Posterior vena cava (tissue), 2 donors: ENCODE results near the gene ENHO. TPM values are rescaled to one million over a fixed set of nuclear protein-coding genes. Genes with fewer than 3 reads are reported as not detected.

Source experiments
- DNase-seq: peaks from one replicate; pipeline ENCODE4 v3.0.0-alpha.2; 2020; ENCODE audit warnings: low spot score
- intact Hi-C, 2 donors: fragments of 100-400 bp; cut with DNase I; formaldehyde crosslinking; loops; one replicate each; pipeline versions ENCODE4 v1.14.1 to v1.14.2; 2022 to 2023
- long read RNA-seq, 2 donors: library from polyadenylated mRNA; unstranded; transcript quantifications; one replicate each; pipeline ENCODE4 v2.0.0, GENCODE V29; 2020 to 2021
- total RNA-seq, 2 donors: library from RNA; stranded (reverse); fragmentation: NEBNext Ultra II Directional; extraction: Animal tissue kit (Norgen Biotek cat#: 25700); gene quantifications; one replicate each; pipeline ENCODE4 v1.2.1, GENCODE V29; 2021
- donor health status: DM: yes; HTN: yes; CAD: no.
- donor health status: DM: yes; HTN: yes; CAD: no.

ENHO gene
- under 1 TPM; 0.24 to 0.74 TPM for total RNA-seq
- long read RNA-seq, donor 1, partial matches to known transcripts, result 0 of 1 reads
- long read RNA-seq, donor 1, other reads (novel, unspliced or antisense), result 0 of 1 reads
- long read RNA-seq, donor 2, result 0 reads

GRCh38 chr9:34522971-34523797, at the start of gene ENHO:
Gene ENHO, minus strand, starts transcription at chr9:34522990. Its CDS starts 1,295 bp downstream, at chr9:34521695.
- intact Hi-C loops, result no loop called here

GRCh38 chr9:34572092-34572491, 49.3 kb upstream of the ENHO start:
- DNase-seq, result no peak
- intact Hi-C loops, result no loop called here

More at GRCh38 chr9:34522971-34523797, at the start of gene ENHO:
- DNase-seq, result peak; percentile 96

GRCh38 chr9:34571481-34571810, 48.7 kb upstream of the ENHO start:
- no peak for DNase-seq
- intact Hi-C loops, result no loop called here

GRCh38 chr9:34570809-34571480, 48.2 kb upstream of the ENHO start:
- intact Hi-C loops, result no loop called here
- DNase-seq, result no peak

GRCh38 chr9:34570376-34570775, 47.6 kb upstream of the ENHO start:
- DNase-seq, result no peak
- intact Hi-C loops, result no loop called here

GRCh38 chr9:34568774-34569173, 46.0 kb upstream of the ENHO start:
- intact Hi-C loops, result no loop called here
- no peak for DNase-seq

GRCh38 chr9:34568133-34568532, 45.3 kb upstream of the ENHO start:
- DNase-seq, result no peak
- intact Hi-C loops, result no loop called here

GRCh38 chr9:34566972-34567371, 44.2 kb upstream of the ENHO start:
- no peak for DNase-seq
- intact Hi-C loops, result no loop called here

- no peak for DNase-seq
- intact Hi-C loops, result no loop called here
These were observed 43.5 kb upstream of the ENHO start for GRCh38 chr9:34566322-34566721.

GRCh38 chr9:34565856-34566255, 43.1 kb upstream of the ENHO start:
- intact Hi-C loops, result no loop called here
- DNase-seq, result no peak

GRCh38 chr9:34564617-34565016, 41.8 kb upstream of the ENHO start:
- intact Hi-C loops, result no loop called here
- DNase-seq, result no peak

- DNase-seq, result no peak
- intact Hi-C loops, result no loop called here
These were observed 40.5 kb upstream of the ENHO start for GRCh38 chr9:34563262-34563661.

GRCh38 chr9:34562135-34562745, 39.5 kb upstream of the ENHO start:
- no peak for DNase-seq
- intact Hi-C loops, result no loop called here

- intact Hi-C loops, result no loop called here
- DNase-seq, result no peak
These were observed 37.9 kb upstream of the ENHO start for GRCh38 chr9:34560599-34561214.

GRCh38 chr9:34559624-34560455, 37.0 kb upstream of the ENHO start:
- intact Hi-C loops, result no loop called here
- DNase-seq, result no peak

- no peak for DNase-seq
- intact Hi-C loops, result no loop called here
These were observed 36.3 kb upstream of the ENHO start for GRCh38 chr9:34558919-34559623.

- intact Hi-C loops, result no loop called here
- DNase-seq, result no peak
These were observed 35.6 kb upstream of the ENHO start for GRCh38 chr9:34558364-34558763.
